ENCODE measurements around the gene GRAMD2B.

GRCh38 chr5:126511961-126512360, 88.8 kb downstream of the GRAMD2B start:
- TF ChIP-seq CTCF (conservative IDR thresholded peaks at IDR 0.05 in 1 of 2, IDR thresholded peaks at IDR 0.05 in 1 of 2; ENCODE audit: extremely low read depth in 1 of 2, insufficient read depth in 1 of 2, low read depth in 1 of 2, low read length in 2 of 2) (no peak), EZH2 (IDR thresholded peaks at IDR 0.05; ENCODE audit: borderline replicate concordance, low read length) (no peak)

All from mammary epithelial cell (primary cell).